HL-60 (cell line): Measurements from ENCODE around the gene OR52N1.

Experiments used
- GABPA ChIP-seq: IDR thresholded peaks from 2 replicates; pipeline ENCODE4 v1.6.1; 2012; ENCODE audit warnings: low read depth
- POLR2AphosphoS5 ChIP-seq: IDR thresholded peaks from 2 replicates; pipeline ENCODE4 v1.6.1; 2012; ENCODE audit warnings: low read depth
- REST ChIP-seq: IDR thresholded peaks from 2 replicates; pipeline ENCODE4 v1.6.1; 2012; ENCODE audit warnings: low read depth; ENCODE audit not compliant: insufficient replicate concordance
- SPI1 ChIP-seq: IDR thresholded peaks from 2 replicates; pipeline ENCODE4 v1.6.1; 2012; ENCODE audit warnings: low read depth, mild to moderate bottlenecking, borderline replicate concordance
- TF ChIP-seq, protein P1 (sequence below): IDR thresholded peaks from one replicate; pipeline ENCODE4 v1.5.1; 2011; ENCODE audit warnings: low read length, control low read depth, inconsistent platforms; ENCODE audit not compliant: insufficient read depth

- TF ChIP-seq, protein P1, sequence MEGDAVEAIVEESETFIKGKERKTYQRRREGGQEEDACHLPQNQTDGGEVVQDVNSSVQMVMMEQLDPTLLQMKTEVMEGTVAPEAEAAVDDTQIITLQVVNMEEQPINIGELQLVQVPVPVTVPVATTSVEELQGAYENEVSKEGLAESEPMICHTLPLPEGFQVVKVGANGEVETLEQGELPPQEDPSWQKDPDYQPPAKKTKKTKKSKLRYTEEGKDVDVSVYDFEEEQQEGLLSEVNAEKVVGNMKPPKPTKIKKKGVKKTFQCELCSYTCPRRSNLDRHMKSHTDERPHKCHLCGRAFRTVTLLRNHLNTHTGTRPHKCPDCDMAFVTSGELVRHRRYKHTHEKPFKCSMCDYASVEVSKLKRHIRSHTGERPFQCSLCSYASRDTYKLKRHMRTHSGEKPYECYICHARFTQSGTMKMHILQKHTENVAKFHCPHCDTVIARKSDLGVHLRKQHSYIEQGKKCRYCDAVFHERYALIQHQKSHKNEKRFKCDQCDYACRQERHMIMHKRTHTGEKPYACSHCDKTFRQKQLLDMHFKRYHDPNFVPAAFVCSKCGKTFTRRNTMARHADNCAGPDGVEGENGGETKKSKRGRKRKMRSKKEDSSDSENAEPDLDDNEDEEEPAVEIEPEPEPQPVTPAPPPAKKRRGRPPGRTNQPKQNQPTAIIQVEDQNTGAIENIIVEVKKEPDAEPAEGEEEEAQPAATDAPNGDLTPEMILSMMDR, result no peak
- no peak for TF ChIP-seq SPI1
- TF ChIP-seq POLR2AphosphoS5, result no peak
- TF ChIP-seq REST, result no peak
- no peak for TF ChIP-seq GABPA
These were observed 12.9 kb upstream of the OR52N1 start for GRCh38 chr11:5803982-5804381.
